Naive B cell (primary cell): Measurements from ENCODE around the gene MTCL1. TPM values are rescaled to one million over a fixed set of nuclear protein-coding genes. Genes with fewer than 3 reads are reported as not detected.
"Not testable (repeated sequence)": the region's sequence is repeated elsewhere in the genome, so short reads cannot be mapped to it uniquely, and the experiment has no call there.

Experiments
- ATAC-seq, 2 donors: fragments of 150-1000 bp; cut with Tn5 transposase; 2 replicates each; pipeline ENCODE4 v1.10.0; 2021; ENCODE audit warnings: low read depth in 2 of 2, mild to moderate bottlenecking in 2 of 2, moderate library complexity in 2 of 2
- DNase-seq: peaks from one replicate; pipeline ENCODE4 v3.0.0; 2022
- H3K27ac Mint-ChIP-seq, 6 donors: one replicate each; pipeline ENCODE4 v1.8.0; 2020 to 2022; ENCODE audit warnings: mild to moderate bottlenecking in 6 of 6, mixed read lengths in 6 of 6, moderate library complexity in 5 of 6, inconsistent platforms in 2 of 6
- H3K27me3 Mint-ChIP-seq, 3 donors: one replicate each; pipeline ENCODE4 v1.8.0; 2021 to 2022; ENCODE audit warnings: mixed read lengths in 3 of 3, mild to moderate bottlenecking in 1 of 3
- H3K36me3 Mint-ChIP-seq, 2 donors: one replicate each; pipeline ENCODE4 v1.8.0; 2020 to 2022; ENCODE audit warnings: mixed read lengths in 2 of 2, inconsistent platforms in 1 of 2, mild to moderate bottlenecking in 1 of 2
- H3K4me1 Mint-ChIP-seq, 3 donors: one replicate each; pipeline ENCODE4 v1.8.0; 2020 to 2022; ENCODE audit warnings: mixed read lengths in 3 of 3, inconsistent platforms in 1 of 3, mild to moderate bottlenecking in 1 of 3, moderate library complexity in 1 of 3
- H3K4me3 Mint-ChIP-seq, 8 donors: one replicate each; pipeline ENCODE4 v1.8.0; 2020 to 2022; ENCODE audit warnings: mild to moderate bottlenecking in 8 of 8, mixed read lengths in 8 of 8, moderate library complexity in 8 of 8, inconsistent platforms in 2 of 8
- H3K9me3 Mint-ChIP-seq, 7 donors: one replicate each; pipeline ENCODE4 v1.8.0; 2020 to 2022; ENCODE audit warnings: mixed read lengths in 7 of 7, mild to moderate bottlenecking in 5 of 7, inconsistent platforms in 2 of 7, moderate library complexity in 1 of 7
- polyA plus RNA-seq, 6 donors: library from polyadenylated mRNA; unstranded; fragments of 300-500 nt; fragmentation: Illumina TruSeq; gene quantifications; one replicate each; pipeline ENCODE4 v1.2.3, GENCODE V29; 2021; ENCODE audit warnings: low read depth in 6 of 6

The MTCL1 gene
- polyA plus RNA-seq, 6 donors from 2014 or later, result 0.26 to 1.4 (median 0.80) TPM

DNA sequence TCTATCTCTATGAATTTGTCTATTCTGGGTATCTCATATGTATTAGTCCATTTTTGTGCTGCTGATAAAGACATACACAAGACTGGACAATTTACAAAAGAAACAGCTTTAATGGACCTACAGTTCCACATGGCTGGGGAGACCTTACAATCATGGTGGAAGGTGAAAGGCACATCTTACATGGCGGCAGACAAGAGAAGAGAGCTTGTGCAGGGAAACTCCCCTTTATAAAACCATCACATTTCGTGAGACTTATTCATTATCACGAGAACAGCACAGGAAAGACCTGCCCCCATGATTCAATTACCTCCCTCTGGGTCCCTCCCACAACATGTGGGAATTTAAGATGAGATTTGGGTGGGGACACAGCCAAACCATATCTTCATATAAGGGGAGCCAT lies 56.2 kb downstream of the MTCL1 start:
- not testable (repeated sequence) for H3K27ac Mint-ChIP-seq, H3K4me3 Mint-ChIP-seq
- peaks cover 9 to 18% of the 10 kb centered on the region in 2 donors for H3K36me3 Mint-ChIP-seq

DNA sequence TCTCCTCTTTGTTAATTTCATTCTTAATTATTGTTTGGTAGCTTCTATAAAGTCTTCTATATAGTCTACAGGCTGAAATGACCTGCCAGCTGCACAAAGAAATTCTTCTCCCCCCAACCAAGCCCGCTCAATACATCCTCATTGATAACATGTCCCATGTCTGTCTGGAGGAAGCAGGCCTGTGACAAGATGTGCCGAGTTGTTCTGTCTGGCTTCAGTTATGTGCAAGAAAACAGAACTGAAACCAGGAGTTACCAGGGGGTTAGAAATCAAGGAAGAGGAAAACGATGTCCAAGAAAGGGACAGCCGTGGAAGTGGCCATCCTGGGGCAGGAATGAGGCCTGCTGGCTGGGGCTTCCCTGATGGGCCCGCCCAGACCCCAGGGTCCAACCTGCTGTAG lies 57.6 kb downstream of the MTCL1 start:
- Mint-ChIP-seq H3K4me3 (no peak overlapping the region), H3K27ac (peak overlapping the region in 2 of 6 donors; percentile 50 to 62), H3K4me1 (peaks cover 23 to 25% (median 23%) of the 10 kb centered on the region in 3 donors), H3K9me3 (peaks cover 2 to 15% (median 5%) of the 10 kb centered on the region in 7 donors), H3K36me3 (peaks cover 9 to 18% of the 10 kb centered on the region in 2 donors), H3K27me3 (peaks cover 0 to 7% (median 0%) of the 10 kb centered on the region in 3 donors)
- DNase-seq (no peak), ATAC-seq (no peak)

More for the DNA sequence above, 56.2 kb downstream of the MTCL1 start:
- Mint-ChIP-seq H3K9me3 (peaks cover 2 to 15% (median 5%) of the 10 kb centered on the region in 7 donors), H3K4me1 (peaks cover 33 to 39% (median 36%) of the 10 kb centered on the region in 3 donors)
- H3K27me3 Mint-ChIP-seq, DNase-seq, ATAC-seq: not testable (repeated sequence)

DNA sequence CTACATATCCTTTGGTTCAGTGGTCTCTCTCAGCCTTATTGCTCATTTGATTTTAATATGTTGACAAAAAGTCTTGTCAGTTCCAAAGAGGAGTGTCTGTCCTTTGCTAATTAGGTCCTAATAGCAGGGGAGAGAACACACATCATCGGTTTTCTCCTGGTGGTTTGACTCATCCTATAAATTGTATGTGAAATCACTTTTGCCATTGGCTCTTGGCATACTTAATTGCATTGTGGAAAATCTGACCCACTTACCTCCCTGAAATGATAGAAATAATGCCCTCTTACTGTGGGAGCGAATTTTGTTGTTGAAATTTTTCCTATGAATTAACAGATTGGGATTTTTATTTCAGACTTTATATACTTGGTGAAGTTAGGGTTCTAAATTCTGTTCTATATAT lies 58.3 kb downstream of the MTCL1 start:
- ATAC-seq (no peak), DNase-seq (no peak)
- Mint-ChIP-seq H3K4me1 (peaks cover 17 to 19% (median 18%) of the 10 kb centered on the region in 3 donors), H3K36me3 (peaks cover 9 to 18% of the 10 kb centered on the region in 2 donors), H3K27ac (no peak overlapping the region), H3K9me3 (peaks cover 2 to 15% (median 5%) of the 10 kb centered on the region in 7 donors), H3K27me3 (peaks cover 0 to 4% (median 0%) of the 10 kb centered on the region in 3 donors), H3K4me3 (no peak overlapping the region)

DNA sequence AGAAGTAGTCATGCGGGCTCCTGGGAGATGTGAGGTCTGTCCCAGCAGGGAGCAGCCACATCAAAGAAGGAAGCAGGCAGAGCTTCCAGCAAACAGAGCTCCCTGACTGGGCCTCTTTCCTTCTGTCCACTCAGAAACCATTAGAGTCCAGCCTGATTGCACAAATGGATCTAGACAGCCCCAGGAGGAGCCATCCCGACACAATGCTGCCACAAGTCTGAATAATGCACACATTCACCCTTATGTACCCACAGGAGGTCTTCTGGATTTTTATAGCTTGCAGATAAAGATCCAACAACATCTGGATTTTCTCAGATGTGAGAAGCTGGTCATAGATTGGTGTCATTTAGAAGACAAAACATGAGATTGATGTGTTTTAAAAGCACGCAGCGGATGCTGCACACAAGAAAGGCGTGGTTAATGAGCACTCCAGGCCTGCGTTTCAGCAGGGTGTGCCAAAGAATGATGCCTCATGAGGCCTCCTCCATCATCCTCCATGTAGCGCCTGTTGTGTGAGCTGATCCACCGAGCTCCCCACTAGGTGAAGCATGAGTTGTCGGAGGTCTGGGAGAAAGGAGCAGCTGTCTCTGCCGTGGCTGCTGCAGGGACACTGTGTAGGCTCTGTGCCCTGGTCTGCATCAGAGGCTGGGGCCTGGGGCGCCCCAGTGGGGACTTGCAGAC lies 60.6 kb downstream of the MTCL1 start:
- Mint-ChIP-seq H3K9me3 (peaks cover 2 to 15% (median 5%) of the 10 kb centered on the region in 7 donors), H3K27me3 (no peaks in the 10 kb centered on the region), H3K36me3 (peaks cover 9 to 18% of the 10 kb centered on the region in 2 donors), H3K4me3 (no peak overlapping the region), H3K4me1 (peaks cover 14 to 15% (median 15%) of the 10 kb centered on the region in 3 donors), H3K27ac (peak overlapping the region in 1 of 6 donors; percentile 81)
- no peak for DNase-seq
- ATAC-seq, result no peak

DNA sequence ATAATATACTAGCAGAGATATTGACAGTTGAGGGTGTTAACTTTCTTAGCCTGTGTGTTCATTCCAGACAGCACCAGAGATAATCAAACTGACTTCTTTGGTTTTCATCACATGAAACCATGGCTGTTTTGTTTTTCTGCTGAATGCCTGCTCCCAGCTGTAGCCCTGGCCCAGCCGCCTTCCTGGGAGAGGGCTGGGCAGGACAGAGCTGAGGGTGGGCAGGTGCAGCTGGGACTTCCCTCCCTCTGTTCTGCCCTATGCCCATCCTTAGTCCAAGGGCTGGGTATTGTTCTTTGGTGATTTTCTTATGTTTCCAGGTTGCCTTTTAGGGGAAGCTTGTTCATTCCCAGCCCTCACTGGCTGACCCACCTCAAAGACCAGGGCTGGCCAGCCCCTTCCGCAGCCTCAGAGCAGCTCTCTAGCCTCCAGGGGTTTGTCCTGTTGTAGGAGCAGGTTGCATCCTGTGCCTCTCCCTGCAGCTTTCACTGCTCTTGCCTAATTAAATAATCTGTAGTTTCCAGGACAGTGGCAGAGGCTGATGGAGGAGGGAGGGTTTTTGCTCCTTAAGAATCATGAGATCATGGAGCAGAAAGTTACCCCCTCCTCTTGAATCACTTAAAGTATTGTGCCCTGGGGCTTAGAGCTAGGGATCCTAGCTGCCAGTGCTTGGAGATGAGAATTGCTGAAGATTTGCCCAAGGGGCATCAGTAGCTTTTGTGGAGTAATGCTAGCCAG lies 61.4 kb downstream of the MTCL1 start:
- ATAC-seq, result no peak
- Mint-ChIP-seq H3K36me3 (peaks cover 9 to 11% of the 10 kb centered on the region in 2 donors), H3K4me3 (no peak overlapping the region), H3K27me3 (no peaks in the 10 kb centered on the region), H3K4me1 (peaks cover 11 to 15% (median 14%) of the 10 kb centered on the region in 3 donors), H3K9me3 (peaks cover 0 to 7% (median 0%) of the 10 kb centered on the region in 7 donors), H3K27ac (peak overlapping the region in 2 of 6 donors; percentile 57 to 74)
- no peak for DNase-seq

DNA sequence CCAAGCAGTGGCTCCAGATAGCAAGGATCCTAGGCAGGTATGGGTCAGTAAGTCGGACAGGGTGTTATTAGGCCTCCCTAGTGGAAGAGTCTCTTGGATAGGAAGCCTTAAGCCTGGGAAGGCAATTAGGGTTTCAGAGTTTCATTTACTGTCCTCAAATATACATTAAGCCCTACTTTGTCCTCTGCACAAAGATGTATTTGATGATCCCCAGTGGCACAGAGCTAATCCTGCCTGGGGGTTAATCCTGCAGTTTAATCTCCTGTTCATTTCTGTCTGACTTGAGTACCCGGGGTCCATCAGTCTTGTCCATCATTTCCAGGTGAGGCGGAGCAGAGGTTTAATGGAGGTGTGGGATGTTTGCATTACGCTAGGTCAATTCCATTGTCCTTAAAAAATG lies 62.0 kb downstream of the MTCL1 start:
- H3K4me3 Mint-ChIP-seq, result no peak overlapping the region
- H3K27me3 Mint-ChIP-seq, result no peaks in the 10 kb centered on the region
- no peak overlapping the region for H3K27ac Mint-ChIP-seq
- peaks cover 0 to under 1% (median 0%) of the 10 kb centered on the region in 7 donors for H3K9me3 Mint-ChIP-seq
- peaks cover 3 to 5% of the 10 kb centered on the region in 2 donors for H3K36me3 Mint-ChIP-seq
- H3K4me1 Mint-ChIP-seq, result peaks cover 8 to 14% (median 12%) of the 10 kb centered on the region in 3 donors
- ATAC-seq (no peak), DNase-seq (no peak)

DNA sequence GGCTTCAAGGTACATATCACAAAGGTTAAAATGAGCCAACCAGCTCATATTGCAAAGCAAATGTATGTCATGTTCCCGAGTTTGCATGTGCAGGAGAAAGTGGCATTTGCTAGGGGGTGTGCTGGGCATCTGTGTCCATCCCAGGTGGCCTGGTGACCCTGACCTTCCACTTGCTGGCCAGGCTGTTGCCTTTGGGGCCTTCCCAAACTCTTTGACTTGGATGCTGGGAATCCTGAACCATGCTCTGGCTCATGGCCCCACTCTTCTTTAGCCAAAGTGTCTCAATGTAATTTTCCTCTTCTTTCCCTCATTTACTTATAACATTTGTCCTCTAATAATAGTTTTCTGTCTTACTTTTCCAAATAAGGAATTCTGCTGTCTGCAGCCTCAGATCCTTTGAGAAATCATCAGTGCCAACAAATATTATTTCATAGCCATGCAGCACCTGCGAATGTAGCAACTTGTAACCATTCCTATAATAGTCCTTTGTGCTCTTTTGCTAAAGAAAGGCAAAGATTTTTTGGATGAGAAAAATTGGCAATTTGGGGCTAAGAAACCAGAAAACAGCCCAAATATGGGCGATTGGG lies 64.2 kb downstream of the MTCL1 start:
- Mint-ChIP-seq H3K27me3 (no peaks in the 10 kb centered on the region), H3K4me1 (peaks cover 0 to 6% (median 0%) of the 10 kb centered on the region in 3 donors), H3K36me3 (no peaks in the 10 kb centered on the region), H3K9me3 (no peaks in the 10 kb centered on the region), H3K4me3 (no peak overlapping the region), H3K27ac (no peak overlapping the region)
- no peak for ATAC-seq
- no peak for DNase-seq

DNA sequence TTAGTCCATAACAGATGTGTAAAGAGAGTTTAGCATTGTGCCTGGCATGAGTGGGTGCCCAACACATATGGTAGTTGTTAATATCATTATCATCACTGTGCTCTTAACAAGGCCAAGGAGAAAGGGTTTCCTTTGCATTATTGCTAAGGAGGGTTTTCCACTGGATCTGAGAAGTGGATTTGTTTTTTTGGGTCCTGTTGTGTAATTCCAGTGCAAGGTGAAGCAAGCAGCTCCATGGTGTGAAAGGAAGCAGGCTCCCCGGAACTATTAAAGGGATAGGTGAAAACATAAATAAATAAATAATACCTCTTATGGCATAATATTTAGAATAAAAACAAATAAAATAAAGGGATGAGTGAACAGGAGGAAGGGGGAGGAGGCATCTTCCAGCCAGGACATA lies 65.3 kb downstream of the MTCL1 start:
- Mint-ChIP-seq H3K36me3 (no peaks in the 10 kb centered on the region), H3K9me3 (no peaks in the 10 kb centered on the region), H3K27ac (no peak overlapping the region), H3K4me3 (no peak overlapping the region), H3K4me1 (peaks cover 0 to 6% (median 0%) of the 10 kb centered on the region in 3 donors), H3K27me3 (no peaks in the 10 kb centered on the region)
- DNase-seq, result no peak
- no peak for ATAC-seq

DNA sequence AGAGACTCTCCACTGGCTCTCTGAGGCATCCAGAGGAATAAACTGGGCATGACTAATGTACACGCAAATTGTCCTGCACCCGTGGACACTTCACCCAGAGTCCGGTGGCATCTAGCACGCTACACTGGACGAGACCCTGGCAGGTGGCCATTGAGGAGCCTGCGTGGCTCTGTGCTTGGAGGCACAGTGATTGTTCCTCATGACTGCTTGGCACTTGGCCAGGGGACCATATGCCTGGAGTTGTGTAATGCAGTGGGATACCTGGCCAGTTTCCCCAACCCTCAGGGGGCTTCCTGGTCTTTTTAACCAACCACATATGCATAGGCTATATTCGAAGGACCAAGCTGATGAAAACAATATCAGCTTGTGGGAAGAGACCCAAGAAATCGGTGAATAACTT lies 66.6 kb downstream of the MTCL1 start:
- no peak overlapping the region for H3K27ac Mint-ChIP-seq
- no peaks in the 10 kb centered on the region for H3K9me3 Mint-ChIP-seq
- peaks cover 0 to 6% (median 0%) of the 10 kb centered on the region in 3 donors for H3K4me1 Mint-ChIP-seq
- DNase-seq, result no peak
- no peak for ATAC-seq
- H3K4me3 Mint-ChIP-seq, result no peak overlapping the region
- no peaks in the 10 kb centered on the region for H3K36me3 Mint-ChIP-seq
- no peaks in the 10 kb centered on the region for H3K27me3 Mint-ChIP-seq

DNA sequence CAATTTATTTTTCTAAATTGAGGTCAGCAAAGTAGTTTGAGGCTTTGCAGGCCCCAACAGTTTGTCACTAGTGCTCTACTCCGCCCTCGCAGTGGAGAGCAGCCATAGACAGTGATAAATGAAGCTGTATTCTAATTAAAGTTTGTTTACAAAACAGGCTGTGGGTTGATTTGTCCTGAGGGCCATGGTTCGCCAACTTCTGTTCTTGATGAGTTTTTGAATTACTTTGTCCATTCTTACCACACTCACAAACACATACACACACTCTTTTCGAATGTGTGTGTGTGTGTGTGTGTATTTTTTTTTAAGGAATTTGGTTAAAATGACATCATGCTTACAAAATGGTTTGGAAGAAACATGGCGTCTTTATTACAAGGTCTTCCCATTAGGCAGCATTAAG lies 68.6 kb downstream of the MTCL1 start:
- H3K4me3 Mint-ChIP-seq, result no peak overlapping the region
- H3K36me3 Mint-ChIP-seq, result no peaks in the 10 kb centered on the region
- H3K27ac Mint-ChIP-seq, result peak overlapping the region in 1 of 6 donors; percentile 83
- H3K9me3 Mint-ChIP-seq, result no peaks in the 10 kb centered on the region
- ATAC-seq, result no peak
- no peak for DNase-seq
- no peaks in the 10 kb centered on the region for H3K27me3 Mint-ChIP-seq
- H3K4me1 Mint-ChIP-seq, result peaks cover 0 to 6% (median 0%) of the 10 kb centered on the region in 3 donors

DNA sequence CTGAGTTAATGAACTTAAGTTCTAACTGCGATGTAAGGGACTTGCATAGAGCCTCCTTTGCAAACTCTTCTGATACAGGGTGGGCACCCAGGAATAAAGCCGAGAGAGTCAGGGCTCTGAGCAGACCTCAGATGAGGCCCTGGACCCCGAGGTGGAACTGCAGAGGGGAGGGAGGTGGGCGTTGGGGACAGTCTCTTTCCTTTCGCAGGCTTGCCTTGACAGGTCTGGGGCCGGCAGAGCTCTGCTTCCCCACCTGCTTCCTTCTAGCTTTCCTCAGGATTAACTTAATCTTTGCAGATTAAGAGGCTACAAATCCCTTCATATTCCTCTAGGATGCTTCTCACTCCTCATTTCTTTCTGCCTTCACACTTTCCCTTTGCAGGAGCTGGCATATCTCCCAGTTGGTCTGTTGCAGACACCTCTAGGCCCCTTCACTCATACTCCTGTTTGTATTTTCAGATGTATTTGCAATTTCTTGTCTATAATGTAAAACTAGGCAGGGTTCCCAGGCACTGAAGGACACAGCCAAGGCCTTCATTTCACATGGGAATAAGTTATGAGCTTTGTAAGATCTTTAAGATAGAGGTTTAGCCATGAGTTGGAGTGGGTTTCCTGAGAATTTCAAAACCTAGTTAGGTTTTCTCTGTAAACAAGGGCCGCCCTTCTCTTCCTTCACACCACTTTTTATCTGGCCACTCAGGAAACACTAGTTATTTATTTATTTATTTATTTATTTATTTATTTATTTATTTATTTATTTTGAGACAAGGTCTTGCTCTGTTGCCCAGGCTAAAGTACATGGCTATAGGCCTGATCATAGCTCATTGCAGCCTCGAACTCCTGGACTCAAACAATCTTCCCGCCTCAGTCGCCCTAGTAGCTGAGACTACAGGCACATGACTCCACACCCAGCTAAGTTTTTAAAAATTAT lies 70.9 kb downstream of the MTCL1 start:
- Mint-ChIP-seq H3K36me3 (peaks cover 7 to 10% of the 10 kb centered on the region in 2 donors), H3K27ac (no peak overlapping the region), H3K27me3 (no peaks in the 10 kb centered on the region), H3K4me1 (peaks cover 0 to 6% (median 0%) of the 10 kb centered on the region in 3 donors), H3K9me3 (no peaks in the 10 kb centered on the region), H3K4me3 (no peak overlapping the region)
- ATAC-seq (no peak), DNase-seq (no peak)

DNA sequence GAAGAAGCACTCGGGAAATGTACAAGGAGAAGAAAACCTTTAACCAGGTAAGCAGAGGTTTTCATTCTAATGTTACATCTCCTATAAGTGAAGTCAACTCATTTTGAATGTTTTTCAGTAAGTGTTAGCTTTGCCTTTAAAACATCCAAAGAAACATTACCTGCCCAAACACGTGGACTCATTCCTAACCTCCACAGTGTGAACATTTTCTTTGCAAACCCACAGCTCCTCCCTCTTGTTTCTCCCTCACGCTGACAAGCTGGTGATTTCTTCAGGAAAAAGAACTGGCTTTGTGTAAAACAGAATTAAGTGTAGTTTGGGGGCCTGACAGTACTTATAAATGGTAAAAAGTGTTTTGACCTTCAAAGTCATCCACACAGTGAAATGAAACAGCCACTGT lies 72.5 kb downstream of the MTCL1 start:
- peaks cover 0 to 6% (median 3%) of the 10 kb centered on the region in 3 donors for H3K4me1 Mint-ChIP-seq
- no peak for ATAC-seq
- DNase-seq, result no peak
- H3K36me3 Mint-ChIP-seq, result peaks cover 7 to 10% of the 10 kb centered on the region in 2 donors
- H3K27me3 Mint-ChIP-seq, result no peaks in the 10 kb centered on the region
- H3K9me3 Mint-ChIP-seq, result no peaks in the 10 kb centered on the region
- no peak overlapping the region for H3K4me3 Mint-ChIP-seq
- H3K27ac Mint-ChIP-seq, result no peak overlapping the region

DNA sequence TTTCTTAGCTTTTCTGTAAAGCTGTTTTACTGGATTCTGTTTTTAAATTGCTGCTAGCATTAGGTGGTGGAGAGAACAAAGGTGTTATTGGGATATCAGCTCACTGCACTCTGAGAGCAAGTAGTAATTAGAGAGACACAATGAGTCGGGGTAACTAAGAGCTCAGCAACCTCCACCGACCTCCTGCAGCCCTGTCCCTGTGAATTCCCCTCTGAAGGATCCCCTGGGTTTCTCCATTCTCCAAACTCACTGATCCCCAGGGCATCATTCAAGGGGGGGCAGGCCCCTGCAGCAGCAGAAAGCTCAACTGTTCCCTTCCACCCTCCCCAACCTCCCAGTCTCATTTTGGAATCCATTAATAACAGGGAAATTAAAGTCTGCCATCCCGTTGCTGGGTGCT lies 73.0 kb downstream of the MTCL1 start:
- Mint-ChIP-seq H3K9me3 (no peaks in the 10 kb centered on the region), H3K27me3 (no peaks in the 10 kb centered on the region), H3K4me3 (no peak overlapping the region), H3K4me1 (peaks cover 0 to 6% (median 3%) of the 10 kb centered on the region in 3 donors), H3K36me3 (peaks cover 7 to 10% of the 10 kb centered on the region in 2 donors), H3K27ac (peak overlapping the region in 1 of 6 donors; percentile 13)
- ATAC-seq (no peak), DNase-seq (no peak)
